IMR-90 (cell line): Measurements from ENCODE around the gene GAGE12J.
"Not testable (repeated sequence)": the region's sequence is repeated elsewhere in the genome, so short reads cannot be mapped to it uniquely, and the experiment has no call there.

Experiments
- BHLHE40 ChIP-seq: fragments of 150-350 bp; IDR thresholded peaks from 2 replicates; pipeline ENCODE4 v1.6.1; 2016; ENCODE audit warnings: mild to moderate bottlenecking, low read depth, low read length
- MAFK ChIP-seq: IDR thresholded peaks from 2 replicates; pipeline ENCODE4 v1.6.1; 2012; ENCODE audit warnings: low read depth, low read length, improper control_type of control experiment
- MAZ ChIP-seq: IDR thresholded peaks from 2 replicates; pipeline ENCODE4 v1.6.1; 2012; ENCODE audit warnings: low read depth, mild to moderate bottlenecking, low read length, improper control_type of control experiment, moderate library complexity, borderline replicate concordance
- POLR2A ChIP-seq: IDR thresholded peaks from 2 replicates; pipeline ENCODE4 v1.6.1; 2012; ENCODE audit warnings: mild to moderate bottlenecking, low read depth, low read length
- RFX5 ChIP-seq: IDR thresholded peaks from 2 replicates; pipeline ENCODE4 v1.8.0; 2012; ENCODE audit warnings: low read depth, mild to moderate bottlenecking, low read length, moderate library complexity
- SMC3 ChIP-seq: fragments of 150-350 bp; IDR thresholded peaks from 2 replicates; pipeline ENCODE4 v1.6.1; 2016; ENCODE audit warnings: low read depth, mild to moderate bottlenecking, antibody characterized with exemption, low read length, moderate library complexity
- TF ChIP-seq, protein P1 (sequence below): conservative IDR thresholded peaks from 2 replicates; pipeline ENCODE4 v1.5.1; 2012; ENCODE audit warnings: mild to moderate bottlenecking, low read depth, low read length, improper control_type of control experiment
- TF ChIP-seq, protein P2 (sequence below): fragments of 150-350 bp; IDR thresholded peaks from 2 replicates; pipeline ENCODE4 v1.6.1; 2016; ENCODE audit warnings: low read depth, mild to moderate bottlenecking, low read length, moderate library complexity, borderline replicate concordance

DNA sequence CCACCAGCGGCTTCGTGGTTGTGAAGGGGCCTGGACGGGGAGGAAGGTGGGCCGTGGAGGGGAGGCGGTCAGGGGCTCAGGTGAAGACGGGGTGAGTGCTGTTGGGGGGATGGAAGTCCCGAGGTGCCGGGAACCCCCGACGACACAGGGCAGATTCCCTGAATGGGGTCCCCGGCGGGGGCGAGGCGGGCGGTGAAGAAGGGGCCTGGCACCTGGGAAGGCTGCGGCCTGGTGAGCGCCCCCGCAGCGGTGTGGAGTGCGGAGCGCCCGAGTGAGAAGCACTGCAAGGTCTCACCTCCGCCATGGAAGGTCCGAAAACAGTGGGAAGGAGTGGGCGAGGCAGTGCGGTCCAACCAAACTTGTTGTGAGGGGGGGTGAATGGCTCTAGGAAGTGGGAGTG is 10.0 kb downstream of the GAGE12J start:
- not testable (repeated sequence) for TF ChIP-seq MAZ, BHLHE40, SMC3, POLR2A, RFX5, MAFK
- TF ChIP-seq, protein P1, sequence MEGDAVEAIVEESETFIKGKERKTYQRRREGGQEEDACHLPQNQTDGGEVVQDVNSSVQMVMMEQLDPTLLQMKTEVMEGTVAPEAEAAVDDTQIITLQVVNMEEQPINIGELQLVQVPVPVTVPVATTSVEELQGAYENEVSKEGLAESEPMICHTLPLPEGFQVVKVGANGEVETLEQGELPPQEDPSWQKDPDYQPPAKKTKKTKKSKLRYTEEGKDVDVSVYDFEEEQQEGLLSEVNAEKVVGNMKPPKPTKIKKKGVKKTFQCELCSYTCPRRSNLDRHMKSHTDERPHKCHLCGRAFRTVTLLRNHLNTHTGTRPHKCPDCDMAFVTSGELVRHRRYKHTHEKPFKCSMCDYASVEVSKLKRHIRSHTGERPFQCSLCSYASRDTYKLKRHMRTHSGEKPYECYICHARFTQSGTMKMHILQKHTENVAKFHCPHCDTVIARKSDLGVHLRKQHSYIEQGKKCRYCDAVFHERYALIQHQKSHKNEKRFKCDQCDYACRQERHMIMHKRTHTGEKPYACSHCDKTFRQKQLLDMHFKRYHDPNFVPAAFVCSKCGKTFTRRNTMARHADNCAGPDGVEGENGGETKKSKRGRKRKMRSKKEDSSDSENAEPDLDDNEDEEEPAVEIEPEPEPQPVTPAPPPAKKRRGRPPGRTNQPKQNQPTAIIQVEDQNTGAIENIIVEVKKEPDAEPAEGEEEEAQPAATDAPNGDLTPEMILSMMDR: not testable (repeated sequence)
- TF ChIP-seq, protein P2, sequence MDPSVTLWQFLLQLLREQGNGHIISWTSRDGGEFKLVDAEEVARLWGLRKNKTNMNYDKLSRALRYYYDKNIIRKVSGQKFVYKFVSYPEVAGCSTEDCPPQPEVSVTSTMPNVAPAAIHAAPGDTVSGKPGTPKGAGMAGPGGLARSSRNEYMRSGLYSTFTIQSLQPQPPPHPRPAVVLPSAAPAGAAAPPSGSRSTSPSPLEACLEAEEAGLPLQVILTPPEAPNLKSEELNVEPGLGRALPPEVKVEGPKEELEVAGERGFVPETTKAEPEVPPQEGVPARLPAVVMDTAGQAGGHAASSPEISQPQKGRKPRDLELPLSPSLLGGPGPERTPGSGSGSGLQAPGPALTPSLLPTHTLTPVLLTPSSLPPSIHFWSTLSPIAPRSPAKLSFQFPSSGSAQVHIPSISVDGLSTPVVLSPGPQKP: not testable (repeated sequence)
